HepG2 (cell line): ENCODE data around the gene CTAGE9. TPM values are rescaled to one million over a fixed set of nuclear protein-coding genes. Genes with fewer than 3 reads are reported as not detected.

Experiments
- ATAC-seq: fragments of 200-7000 bp; cut with Tn5 transposase; 3 replicates; pipeline ENCODE4 v1.9.1; 2020; ENCODE audit warnings: mild to moderate bottlenecking, moderate library complexity
- BruUV-seq: library from RNA; stranded (reverse); fragments of 400-500 nt; replicated peaks from 2 replicates; lab custom pipeline; 2021; lab: Mats Ljungman, UMichigan
- CTCF ChIA-PET: fragments of 300-600 bp; formaldehyde crosslinking; extraction: SDS; loops from one replicate; lab custom pipeline; 2021; ENCODE audit warnings: low total read pairs, inconsistent platforms, low intra/inter-chr PET ratio; lab: Yijun Ruan, JAX
- POLR2A ChIA-PET: fragments of 350-600 bp; sonication (Branson Sonifier 250); formaldehyde crosslinking; loops from one replicate; lab custom pipeline; 2020; ENCODE audit warnings: antibody characterized with exemption, inconsistent platforms; lab: Yijun Ruan, JAX
- DNase-seq: peaks from one replicate; pipeline ENCODE4 v3.0.0-alpha.2; 2015; ENCODE audit warnings: low spot score
- FAIRE-seq: peaks from 3 replicates; lab custom pipeline; 2011; peaks lifted over from hg19 to GRCh38; lab: Jason Lieb, UNC
- H2AFZ ChIP-seq: one replicate; pipeline ENCODE4 v1.6.1; 2011; ENCODE audit warnings: low read length, inconsistent platforms
- H3K27ac ChIP-seq: fragments of 300-600 bp; 3 replicates; pipeline ENCODE4 v1.8.0; 2011; ENCODE audit warnings: mixed run types, mild to moderate bottlenecking, mixed read lengths, low read length, inconsistent platforms; ENCODE audit not compliant: insufficient read depth; ENCODE audit errors: extremely low read length
- H3K27me3 ChIP-seq, 2 experiments: fragments of 200-600 bp in 1 of 2; 2 replicates in 1 of 2; 3 replicates in 1 of 2; pipeline versions ENCODE4 v1.6.0 to v1.8.0; 2011; ENCODE audit warnings: low read length in 2 of 2, mild to moderate bottlenecking in 2 of 2, moderate library complexity in 2 of 2, inconsistent platforms in 1 of 2; ENCODE audit not compliant: insufficient read depth in 2 of 2, control insufficient read depth in 1 of 2
- H3K36me3 ChIP-seq, 2 experiments: fragments of 200-600 bp in 1 of 2; replicated peaks in 1 of 2; 2 replicates in 1 of 2; 3 replicates in 1 of 2; pipeline versions ENCODE4 v1.5.1 to v1.8.0; 2011; ENCODE audit warnings: low read length in 2 of 2, inconsistent platforms in 1 of 2; ENCODE audit not compliant: insufficient read depth in 2 of 2, control insufficient read depth in 1 of 2
- H3K4me1 ChIP-seq: 2 replicates; pipeline ENCODE4 v1.5.1; 2012; ENCODE audit warnings: low read length, inconsistent platforms; ENCODE audit not compliant: insufficient read depth
- H3K4me2 ChIP-seq: 2 replicates; pipeline ENCODE4 v1.6.0; 2011; ENCODE audit warnings: low read depth, low read length, inconsistent platforms
- H3K4me3 ChIP-seq, 3 experiments: fragments of 200-600 bp in 1 of 3; sonication (generic), shearing (Covaris generic) in 1 of 3; replicated peaks in 1 of 3; 2 replicates each; pipeline ENCODE4 v1.5.1; 2011 to 2016; ENCODE audit warnings: low read length in 3 of 3, inconsistent platforms in 2 of 3, low read depth in 2 of 3, mild to moderate bottlenecking in 2 of 3, control low read depth in 1 of 3, mixed read lengths in 1 of 3; ENCODE audit not compliant: insufficient read depth in 1 of 3
- H3K79me2 ChIP-seq: one replicate; pipeline ENCODE4 v1.6.1; 2011; ENCODE audit warnings: low read length, inconsistent platforms; ENCODE audit not compliant: insufficient read depth
- H3K9ac ChIP-seq: 2 replicates; pipeline ENCODE4 v1.6.0; 2011; ENCODE audit warnings: mild to moderate bottlenecking, low read depth, low read length, inconsistent platforms; ENCODE audit not compliant: insufficient read depth
- H3K9me3 ChIP-seq: 2 replicates; pipeline ENCODE4 v1.5.1; 2012; ENCODE audit warnings: mild to moderate bottlenecking, low read length
- H4K20me1 ChIP-seq: 2 replicates; pipeline ENCODE4 v1.6.0; 2011; ENCODE audit warnings: inconsistent platforms, mild to moderate bottlenecking, low read length, moderate library complexity; ENCODE audit not compliant: insufficient read depth
- CENPT ChIP-seq: sonication (generic); formaldehyde crosslinking; IDR thresholded peaks from 2 replicates; pipeline ENCODE4 v1.8.0; 2022; ENCODE audit warnings: low read depth, mild to moderate bottlenecking, moderate library complexity, missing genetic modification reagents
- HMG20B ChIP-seq: conservative IDR thresholded peaks from 2 replicates; pipeline ENCODE4 v1.6.1; 2016; ENCODE audit warnings: missing genetic modification reagents, missing compliant biosample characterization
- HOXA3 ChIP-seq: sonication (generic); formaldehyde crosslinking; IDR thresholded peaks from 2 replicates; pipeline ENCODE4 v1.5.0; 2020; ENCODE audit warnings: missing genetic modification reagents
- HOXA9 ChIP-seq: sonication (generic); formaldehyde crosslinking; IDR thresholded peaks from 2 replicates; pipeline ENCODE4 v1.8.1; 2022; ENCODE audit warnings: missing genetic modification reagents, mild to moderate bottlenecking, moderate library complexity, borderline replicate concordance
- HOXD1 ChIP-seq: sonication (generic); formaldehyde crosslinking; IDR thresholded peaks from 2 replicates; pipeline ENCODE4 v1.5.0; 2020; ENCODE audit warnings: missing genetic modification reagents
- NFE2L2 ChIP-seq: fragments of 150-350 bp; IDR thresholded peaks from 2 replicates; pipeline ENCODE4 v1.6.1; 2014; ENCODE audit warnings: low read length
- REXO4 ChIP-seq: sonication (generic); formaldehyde crosslinking; IDR thresholded peaks from 2 replicates; pipeline ENCODE4 v1.8.0; 2022; ENCODE audit warnings: missing genetic modification reagents, mild to moderate bottlenecking, borderline replicate concordance
- STAT6 ChIP-seq: sonication (generic); formaldehyde crosslinking; IDR thresholded peaks from 2 replicates; pipeline ENCODE4 v1.4.0; 2020; ENCODE audit warnings: missing genetic modification reagents, mild to moderate bottlenecking, borderline replicate concordance
- TEAD2 ChIP-seq: sonication (generic); formaldehyde crosslinking; IDR thresholded peaks from 2 replicates; pipeline ENCODE4 v1.9.0; 2021; ENCODE audit warnings: missing genetic modification reagents
- XBP1 ChIP-seq: sonication (generic); formaldehyde crosslinking; IDR thresholded peaks from 2 replicates; pipeline ENCODE4 v1.5.0; 2020; ENCODE audit warnings: missing genetic modification reagents
- ZKSCAN5 ChIP-seq: sonication (generic); formaldehyde crosslinking; IDR thresholded peaks from 2 replicates; pipeline ENCODE4 v1.5.1; 2020; ENCODE audit warnings: mild to moderate bottlenecking, missing genetic modification reagents
- ZNF383 ChIP-seq: sonication (generic); formaldehyde crosslinking; IDR thresholded peaks from 2 replicates; pipeline ENCODE4 v1.4.0; 2020; ENCODE audit warnings: missing genetic modification reagents, mild to moderate bottlenecking, borderline replicate concordance
- ZNF570 ChIP-seq: sonication (generic); formaldehyde crosslinking; IDR thresholded peaks from 2 replicates; pipeline ENCODE4 v1.4.0; 2020; ENCODE audit warnings: mild to moderate bottlenecking, missing genetic modification reagents, borderline replicate concordance
- ZXDC ChIP-seq: sonication (generic); formaldehyde crosslinking; IDR thresholded peaks from 2 replicates; pipeline ENCODE4 v1.5.0; 2020; ENCODE audit warnings: mild to moderate bottlenecking, missing genetic modification reagents
- WGBS: methylation state at CpG from one replicate; pipeline ENCODE4 v1.1.6; 2017; ENCODE audit warnings: low lambda C conversion rate; 5-methylcytosine and 5-hydroxymethylcytosine counted together
- in situ Hi-C: cut with HindIII; loops from 2 replicates; pipeline ENCODE4 v1.10.0; 2017; ENCODE audit warnings: low pct_unique_long_range_greater_than_20kb; ENCODE audit not compliant: extremely low pct_ligation_motif_present
- intact Hi-C: fragments of 100-400 bp; cut with micrococcal nuclease; formaldehyde crosslinking; loops from one replicate; pipeline ENCODE4 v1.10.0; 2022; ENCODE audit not compliant: unreplicated experiment
- polyA plus RNA-seq, 8 experiments: library from polyadenylated mRNA; depleted of rRNA in 3 of 8; stranded (reverse) in 7 of 8; unstranded in 1 of 8; fragments of >200 nt; fragmentation: Illumina TruSeq in 4 of 8; extraction: Trizol in 4 of 8; gene quantifications; 2 replicates each; pipeline versions ENCODE4 v1.2.1 to v1.2.3, GENCODE V29; 2011 to 2016; ENCODE audit warnings: low read depth in 4 of 8, missing spikeins in 1 of 8, mixed read lengths in 1 of 8; ENCODE audit not compliant: insufficient read depth in 1 of 8
- total RNA-seq, 5 experiments: library from RNA; depleted of rRNA; stranded (reverse); fragments of >200 nt; fragmentation: Illumina TruSeq; extraction: Trizol; gene quantifications; 2 replicates each; pipeline ENCODE4 v1.2.3, GENCODE V29; 2016; ENCODE audit warnings: low read depth in 1 of 5

The CTAGE9 gene
- total and polyA plus RNA-seq, 2 of the 13 experiments (the other 11 are each of a cell fraction or from before 2014, with no cell fraction given), result not detected

GRCh38 chr6:131687022-131687421 lies 23.8 kb downstream of the CTAGE9 start:
- Histone ChIP-seq H2AFZ (no peak overlapping the region), H3K9me3 (no peaks in the 10 kb centered on the region), H3K27me3 (no peaks in the 10 kb centered on the region), H3K27ac (no peak overlapping the region), H3K36me3 (peaks cover 17 to 68% of the 10 kb centered on the region in 2 experiments), H4K20me1 (no peaks in the 10 kb centered on the region), H3K4me3 (no peak overlapping the region), H3K79me2 (no peaks in the 10 kb centered on the region), H3K9ac (no peak overlapping the region), H3K4me1 (no peaks in the 10 kb centered on the region), H3K4me2 (no peak overlapping the region)
- 96% methylated on average over 3 of the region's 3 CpGs for WGBS
- FAIRE-seq (no peak), ATAC-seq (no peak), DNase-seq (no peak)
- TF ChIP-seq XBP1 (CRISPR knock-in tag) (no peak), TEAD2 (CRISPR knock-in tag) (no peak), HMG20B (no peak), NFE2L2 (no peak)
- intact Hi-C loops, result no loop called here
- POLR2A ChIA-PET, result no interaction called here
- CTCF ChIA-PET, result no interaction called here
- in situ Hi-C loops, result loop anchor here (25.0 kb wide), 1 partner anchor 525 kb away; no protein-coding TSS in a partner anchor
- BruUV-seq, result no TSS peak

- H3K4me2 ChIP-seq, result no peak overlapping the region
- no peak overlapping the region for H3K27ac ChIP-seq
- ChIA-PET POLR2A (no interaction called here), CTCF (no interaction called here)
- no peaks in the 10 kb centered on the region for H3K9me3 ChIP-seq
- FAIRE-seq (no peak), ATAC-seq (no peak), DNase-seq (no peak)
- intact Hi-C loops, result no loop called here
- H3K9ac ChIP-seq, result no peak overlapping the region
- H3K36me3 ChIP-seq, result peaks cover 19 to 70% of the 10 kb centered on the region in 2 experiments
- in situ Hi-C loops, result loop anchor here (25.0 kb wide), 1 partner anchor 527 kb away; no protein-coding TSS in a partner anchor
- H3K4me3 ChIP-seq, result no peak overlapping the region
- no peaks in the 10 kb centered on the region for H3K79me2 ChIP-seq
- H4K20me1 ChIP-seq, result no peaks in the 10 kb centered on the region
- 98% methylated on average over 4 of the region's 4 CpGs for WGBS
- no TSS peak for BruUV-seq
- H3K27me3 ChIP-seq, result no peaks in the 10 kb centered on the region
- H2AFZ ChIP-seq, result no peak overlapping the region
- H3K4me1 ChIP-seq, result no peaks in the 10 kb centered on the region
- TF ChIP-seq CENPT (no peak), HOXA9 (no peak), ZNF570 (CRISPR knock-in tag) (no peak), STAT6 (CRISPR knock-in tag) (no peak), ZXDC (CRISPR knock-in tag) (no peak), HOXD1 (CRISPR knock-in tag) (no peak), HOXA3 (CRISPR knock-in tag) (no peak), ZKSCAN5 (CRISPR knock-in tag) (no peak), ZNF383 (no peak), REXO4 (CRISPR knock-in tag) (no peak)
These were observed 25.5 kb downstream of the CTAGE9 start for GRCh38 chr6:131685266-131685780.
